Measurements from ENCODE around the gene TM7SF2. TPM values are rescaled to one million over a fixed set of nuclear protein-coding genes. Genes with fewer than 3 reads are reported as not detected.

Gene TM7SF2
- total and polyA plus RNA-seq, 2 of the 13 experiments (the other 11 are each of a cell fraction or from before 2014, with no cell fraction given): 56.0 to 66.9 TPM

- peak; percentile 14; the same call in 1 of the 2 replicates for TF ChIP-seq SNAPC2 (CRISPR knock-in tag; IDR thresholded peaks at IDR 0.05)
- TF ChIP-seq FOXO1 (CRISPR knock-in tag; IDR thresholded peaks at IDR 0.05): no peak
- 0 out of 2 replicates have a peak, but pooled peaks have one; percentile 57 for TF ChIP-seq CSRNP1 (CRISPR knock-in tag; IDR thresholded peaks at IDR 0.05)
- TF ChIP-seq, protein P1, sequence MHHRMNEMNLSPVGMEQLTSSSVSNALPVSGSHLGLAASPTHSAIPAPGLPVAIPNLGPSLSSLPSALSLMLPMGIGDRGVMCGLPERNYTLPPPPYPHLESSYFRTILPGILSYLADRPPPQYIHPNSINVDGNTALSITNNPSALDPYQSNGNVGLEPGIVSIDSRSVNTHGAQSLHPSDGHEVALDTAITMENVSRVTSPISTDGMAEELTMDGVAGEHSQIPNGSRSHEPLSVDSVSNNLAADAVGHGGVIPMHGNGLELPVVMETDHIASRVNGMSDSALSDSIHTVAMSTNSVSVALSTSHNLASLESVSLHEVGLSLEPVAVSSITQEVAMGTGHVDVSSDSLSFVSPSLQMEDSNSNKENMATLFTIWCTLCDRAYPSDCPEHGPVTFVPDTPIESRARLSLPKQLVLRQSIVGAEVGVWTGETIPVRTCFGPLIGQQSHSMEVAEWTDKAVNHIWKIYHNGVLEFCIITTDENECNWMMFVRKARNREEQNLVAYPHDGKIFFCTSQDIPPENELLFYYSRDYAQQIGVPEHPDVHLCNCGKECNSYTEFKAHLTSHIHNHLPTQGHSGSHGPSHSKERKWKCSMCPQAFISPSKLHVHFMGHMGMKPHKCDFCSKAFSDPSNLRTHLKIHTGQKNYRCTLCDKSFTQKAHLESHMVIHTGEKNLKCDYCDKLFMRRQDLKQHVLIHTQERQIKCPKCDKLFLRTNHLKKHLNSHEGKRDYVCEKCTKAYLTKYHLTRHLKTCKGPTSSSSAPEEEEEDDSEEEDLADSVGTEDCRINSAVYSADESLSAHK (CRISPR knock-in tag; IDR thresholded peaks at IDR 0.05; ENCODE audit: borderline replicate concordance): no peak
- TF ChIP-seq, protein P2, sequence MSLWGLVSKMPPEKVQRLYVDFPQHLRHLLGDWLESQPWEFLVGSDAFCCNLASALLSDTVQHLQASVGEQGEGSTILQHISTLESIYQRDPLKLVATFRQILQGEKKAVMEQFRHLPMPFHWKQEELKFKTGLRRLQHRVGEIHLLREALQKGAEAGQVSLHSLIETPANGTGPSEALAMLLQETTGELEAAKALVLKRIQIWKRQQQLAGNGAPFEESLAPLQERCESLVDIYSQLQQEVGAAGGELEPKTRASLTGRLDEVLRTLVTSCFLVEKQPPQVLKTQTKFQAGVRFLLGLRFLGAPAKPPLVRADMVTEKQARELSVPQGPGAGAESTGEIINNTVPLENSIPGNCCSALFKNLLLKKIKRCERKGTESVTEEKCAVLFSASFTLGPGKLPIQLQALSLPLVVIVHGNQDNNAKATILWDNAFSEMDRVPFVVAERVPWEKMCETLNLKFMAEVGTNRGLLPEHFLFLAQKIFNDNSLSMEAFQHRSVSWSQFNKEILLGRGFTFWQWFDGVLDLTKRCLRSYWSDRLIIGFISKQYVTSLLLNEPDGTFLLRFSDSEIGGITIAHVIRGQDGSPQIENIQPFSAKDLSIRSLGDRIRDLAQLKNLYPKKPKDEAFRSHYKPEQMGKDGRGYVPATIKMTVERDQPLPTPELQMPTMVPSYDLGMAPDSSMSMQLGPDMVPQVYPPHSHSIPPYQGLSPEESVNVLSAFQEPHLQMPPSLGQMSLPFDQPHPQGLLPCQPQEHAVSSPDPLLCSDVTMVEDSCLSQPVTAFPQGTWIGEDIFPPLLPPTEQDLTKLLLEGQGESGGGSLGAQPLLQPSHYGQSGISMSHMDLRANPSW (CRISPR knock-in tag; IDR thresholded peaks at IDR 0.05; ENCODE audit: borderline replicate concordance): 0 out of 2 replicates have a peak, but pooled peaks have one; percentile 2
- TF ChIP-seq, protein P3, sequence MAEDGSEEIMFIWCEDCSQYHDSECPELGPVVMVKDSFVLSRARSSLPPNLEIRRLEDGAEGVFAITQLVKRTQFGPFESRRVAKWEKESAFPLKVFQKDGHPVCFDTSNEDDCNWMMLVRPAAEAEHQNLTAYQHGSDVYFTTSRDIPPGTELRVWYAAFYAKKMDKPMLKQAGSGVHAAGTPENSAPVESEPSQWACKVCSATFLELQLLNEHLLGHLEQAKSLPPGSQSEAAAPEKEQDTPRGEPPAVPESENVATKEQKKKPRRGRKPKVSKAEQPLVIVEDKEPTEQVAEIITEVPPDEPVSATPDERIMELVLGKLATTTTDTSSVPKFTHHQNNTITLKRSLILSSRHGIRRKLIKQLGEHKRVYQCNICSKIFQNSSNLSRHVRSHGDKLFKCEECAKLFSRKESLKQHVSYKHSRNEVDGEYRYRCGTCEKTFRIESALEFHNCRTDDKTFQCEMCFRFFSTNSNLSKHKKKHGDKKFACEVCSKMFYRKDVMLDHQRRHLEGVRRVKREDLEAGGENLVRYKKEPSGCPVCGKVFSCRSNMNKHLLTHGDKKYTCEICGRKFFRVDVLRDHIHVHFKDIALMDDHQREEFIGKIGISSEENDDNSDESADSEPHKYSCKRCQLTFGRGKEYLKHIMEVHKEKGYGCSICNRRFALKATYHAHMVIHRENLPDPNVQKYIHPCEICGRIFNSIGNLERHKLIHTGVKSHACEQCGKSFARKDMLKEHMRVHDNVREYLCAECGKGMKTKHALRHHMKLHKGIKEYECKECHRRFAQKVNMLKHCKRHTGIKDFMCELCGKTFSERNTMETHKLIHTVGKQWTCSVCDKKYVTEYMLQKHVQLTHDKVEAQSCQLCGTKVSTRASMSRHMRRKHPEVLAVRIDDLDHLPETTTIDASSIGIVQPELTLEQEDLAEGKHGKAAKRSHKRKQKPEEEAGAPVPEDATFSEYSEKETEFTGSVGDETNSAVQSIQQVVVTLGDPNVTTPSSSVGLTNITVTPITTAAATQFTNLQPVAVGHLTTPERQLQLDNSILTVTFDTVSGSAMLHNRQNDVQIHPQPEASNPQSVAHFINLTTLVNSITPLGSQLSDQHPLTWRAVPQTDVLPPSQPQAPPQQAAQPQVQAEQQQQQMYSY (CRISPR knock-in tag; IDR thresholded peaks at IDR 0.05): peak; percentile 44; the same call in 1 of the 2 replicates
- TF ChIP-seq ZFP90 (CRISPR knock-in tag; IDR thresholded peaks at IDR 0.05; ENCODE audit: borderline replicate concordance): 0 out of 2 replicates have a peak, but pooled peaks have one; percentile 7
- 0 out of 2 replicates have a peak, but pooled peaks have one; percentile 39 for TF ChIP-seq ZSCAN20 (CRISPR knock-in tag; IDR thresholded peaks at IDR 0.05; ENCODE audit: borderline replicate concordance)
- 0 out of 2 replicates have a peak, but pooled peaks have one; percentile 16 for TF ChIP-seq MED13 (CRISPR knock-in tag; IDR thresholded peaks at IDR 0.05)
- TF ChIP-seq ZNF484 (CRISPR knock-in tag; IDR thresholded peaks at IDR 0.05; ENCODE audit: borderline replicate concordance, low read depth): peak; percentile 47; the same call in 1 of the 2 replicates
- TF ChIP-seq ZNF124 (CRISPR knock-in tag; IDR thresholded peaks at IDR 0.05): no peak
- Histone ChIP-seq H3K4me3 (replicated peaks in 1 of 3; ENCODE audit: insufficient read depth in 1 of 3, low read depth in 2 of 3, low read length in 3 of 3) (peak overlapping the region; percentile 70 to 99 (median 87)), H3K79me2 (ENCODE audit: insufficient read depth, low read length) (peaks cover 36% of the 10 kb centered on the region), H3K4me1 (ENCODE audit: insufficient read depth, low read length) (peaks cover 39% of the 10 kb centered on the region), H3K27ac (ENCODE audit: extremely low read length, insufficient read depth, low read length) (peak overlapping the region; percentile 83), H3K36me3 (replicated peaks in 1 of 2; ENCODE audit: control insufficient read depth in 1 of 2, insufficient read depth in 2 of 2, low read length in 2 of 2) (peaks cover 19 to 31% of the 10 kb centered on the region in 2 experiments), H3K9me3 (ENCODE audit: low read length) (no peaks in the 10 kb centered on the region), H3K4me2 (ENCODE audit: low read depth, low read length) (peak overlapping the region; percentile 91), H4K20me1 (ENCODE audit: insufficient read depth, low read length) (no peaks in the 10 kb centered on the region), H3K27me3 (ENCODE audit: control insufficient read depth in 1 of 2, insufficient read depth in 2 of 2, low read length in 2 of 2) (no peaks in the 10 kb centered on the region; a peak in 1 of 5 replicates), H3K9ac (ENCODE audit: insufficient read depth, low read depth, low read length) (peak overlapping the region; percentile 95), H2AFZ (ENCODE audit: low read length) (no peak overlapping the region)
- no peak for FAIRE-seq
- CTCF ChIA-PET (ENCODE audit: low intra/inter-chr PET ratio, low total read pairs): no interaction called here
- BruUV-seq (replicated peaks): TSS peak; percentile 73
- under 1% methylated on average over 12 of the region's 13 CpGs for WGBS (ENCODE audit: low lambda C conversion rate)
- intact Hi-C loops (cut with micrococcal nuclease; ENCODE audit: unreplicated experiment) (no loop called here), in situ Hi-C loops (cut with HindIII; ENCODE audit: extremely low pct_ligation_motif_present, low pct_unique_long_range_greater_than_20kb) (no loop called here)
- ATAC-seq: no peak
- POLR2A ChIA-PET: interaction anchor here (0.6 kb wide), 1 partner anchor 9 kb away, joined by 3 read pairs; no protein-coding TSS in a partner anchor
- no peak for DNase-seq (ENCODE audit: low spot score)
Measured at GRCh38 chr11:65083134-65083833, 28.4 kb upstream of the TM7SF2 start.

All from HepG2 (cell line).